22Rv1 (cell line): ENCODE measurements around the gene GRN.

Experiments used
- H3K27ac ChIP-seq: fragments of 450-650 bp; 2 replicates; pipeline ENCODE4 v1.5.1; 2017
- ZFX ChIP-seq: fragments of 450-650 bp; IDR thresholded peaks from 2 replicates; pipeline ENCODE4 v1.6.1; 2017; ENCODE audit warnings: antibody characterized with exemption, borderline replicate concordance
- TF ChIP-seq, protein P1 (sequence below): fragments of 450-650 bp; IDR thresholded peaks from 2 replicates; pipeline ENCODE4 v1.5.1; 2017; ENCODE audit warnings: mild to moderate bottlenecking

GRN gene

GRCh38 chr17:44400226-44400847, 55.2 kb downstream of the GRN start:
- no peak for TF ChIP-seq ZFX
- TF ChIP-seq, protein P1, sequence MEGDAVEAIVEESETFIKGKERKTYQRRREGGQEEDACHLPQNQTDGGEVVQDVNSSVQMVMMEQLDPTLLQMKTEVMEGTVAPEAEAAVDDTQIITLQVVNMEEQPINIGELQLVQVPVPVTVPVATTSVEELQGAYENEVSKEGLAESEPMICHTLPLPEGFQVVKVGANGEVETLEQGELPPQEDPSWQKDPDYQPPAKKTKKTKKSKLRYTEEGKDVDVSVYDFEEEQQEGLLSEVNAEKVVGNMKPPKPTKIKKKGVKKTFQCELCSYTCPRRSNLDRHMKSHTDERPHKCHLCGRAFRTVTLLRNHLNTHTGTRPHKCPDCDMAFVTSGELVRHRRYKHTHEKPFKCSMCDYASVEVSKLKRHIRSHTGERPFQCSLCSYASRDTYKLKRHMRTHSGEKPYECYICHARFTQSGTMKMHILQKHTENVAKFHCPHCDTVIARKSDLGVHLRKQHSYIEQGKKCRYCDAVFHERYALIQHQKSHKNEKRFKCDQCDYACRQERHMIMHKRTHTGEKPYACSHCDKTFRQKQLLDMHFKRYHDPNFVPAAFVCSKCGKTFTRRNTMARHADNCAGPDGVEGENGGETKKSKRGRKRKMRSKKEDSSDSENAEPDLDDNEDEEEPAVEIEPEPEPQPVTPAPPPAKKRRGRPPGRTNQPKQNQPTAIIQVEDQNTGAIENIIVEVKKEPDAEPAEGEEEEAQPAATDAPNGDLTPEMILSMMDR: peak; percentile 60
- no peak overlapping the region for H3K27ac ChIP-seq
